Measurements from ENCODE around the gene CHST10.
"Not testable (repeated sequence)": the region's sequence is repeated elsewhere in the genome, so short reads cannot be mapped to it uniquely, and the experiment has no call there.

Gene CHST10

GRCh38 chr2:100392715-100393114 is 24.8 kb downstream of the CHST10 start:
- DNase-seq (ENCODE audit: low read depth) = no peak

- DNase-seq (ENCODE audit: low read depth) = no peak
Observed at GRCh38 chr2:100391735-100392515, 25.5 kb downstream of the CHST10 start.

GRCh38 chr2:100390001-100390940 is 27.2 kb downstream of the CHST10 start:
- DNase-seq (ENCODE audit: low read depth) = no peak

- DNase-seq (ENCODE audit: low read depth) = no peak
Observed at GRCh38 chr2:100388703-100389102, 28.8 kb downstream of the CHST10 start.

- no peak for DNase-seq (ENCODE audit: low read depth)
Observed at GRCh38 chr2:100383954-100384353, 33.5 kb downstream of the CHST10 start.

- DNase-seq (ENCODE audit: low read depth) = no peak
Observed at GRCh38 chr2:100383306-100383705, 34.2 kb downstream of the CHST10 start.

- DNase-seq (ENCODE audit: low read depth) = peak; percentile 24
Observed at GRCh38 chr2:100381240-100381639, 36.2 kb downstream of the CHST10 start.

GRCh38 chr2:100380681-100381080 is 36.8 kb downstream of the CHST10 start:
- no peak for DNase-seq (ENCODE audit: low read depth)

- no peak for DNase-seq (ENCODE audit: low read depth)
Observed at GRCh38 chr2:100376836-100377235, 40.6 kb downstream of the CHST10 start.

GRCh38 chr2:100367163-100367562 is 50.3 kb downstream of the CHST10 start:
- DNase-seq (ENCODE audit: low read depth) = no peak

GRCh38 chr2:100365434-100365833 is 52.0 kb downstream of the CHST10 start:
- DNase-seq (ENCODE audit: low read depth) = peak; percentile 41

GRCh38 chr2:100362269-100362668 is 55.2 kb downstream of the CHST10 start:
- DNase-seq (ENCODE audit: low read depth) = not testable (repeated sequence)

GRCh38 chr2:100359576-100359975 is 57.9 kb downstream of the CHST10 start:
- DNase-seq (ENCODE audit: low read depth) = no peak

GRCh38 chr2:100358554-100358953 is 58.9 kb downstream of the CHST10 start:
- DNase-seq (ENCODE audit: low read depth) = no peak

GRCh38 chr2:100352521-100352920 is 64.9 kb downstream of the CHST10 start:
- DNase-seq (ENCODE audit: low read depth) = no peak

GRCh38 chr2:100350661-100351185 is 66.7 kb downstream of the CHST10 start:
- DNase-seq (ENCODE audit: low read depth) = no peak

- DNase-seq (ENCODE audit: low read depth) = not testable (repeated sequence)
Observed at GRCh38 chr2:100345144-100345543, 72.3 kb downstream of the CHST10 start.

GRCh38 chr2:100344433-100344832 is 73.0 kb downstream of the CHST10 start:
- DNase-seq (ENCODE audit: low read depth) = no peak

- not testable (repeated sequence) for DNase-seq (ENCODE audit: low read depth)
Observed at GRCh38 chr2:100342466-100342865, 75.0 kb downstream of the CHST10 start.
